ENCODE data around the gene AGPAT3. TPM values are rescaled to one million over a fixed set of nuclear protein-coding genes. Genes with fewer than 3 reads are reported as not detected.

The AGPAT3 gene
- total RNA-seq, 1 experiment from 2014 or later = 24.0 TPM

GRCh38 chr21:43921979-43922945 lies 57.2 kb downstream of the AGPAT3 start:
- DNase-seq (ENCODE audit: low read depth) = no peak

- DNase-seq (ENCODE audit: low read depth) = no peak
Measured at GRCh38 chr21:43922949-43923348, 57.9 kb downstream of the AGPAT3 start.

GRCh38 chr21:43923391-43923790 lies 58.4 kb downstream of the AGPAT3 start:
- peak; percentile 37 for DNase-seq (ENCODE audit: low read depth)

- DNase-seq (ENCODE audit: low read depth) = no peak
Measured at GRCh38 chr21:43924421-43925095, 59.5 kb downstream of the AGPAT3 start.

GRCh38 chr21:43925096-43925481 lies 60.1 kb downstream of the AGPAT3 start:
- DNase-seq (ENCODE audit: low read depth) = no peak

GRCh38 chr21:43925609-43926008 lies 60.6 kb downstream of the AGPAT3 start:
- DNase-seq (ENCODE audit: low read depth) = no peak

GRCh38 chr21:43926196-43926595 lies 61.2 kb downstream of the AGPAT3 start:
- DNase-seq (ENCODE audit: low read depth) = no peak

- no peak for DNase-seq (ENCODE audit: low read depth)
Measured at GRCh38 chr21:43927591-43928221, 62.7 kb downstream of the AGPAT3 start.

GRCh38 chr21:43928222-43929125 lies 63.5 kb downstream of the AGPAT3 start:
- no peak for DNase-seq (ENCODE audit: low read depth)

- DNase-seq (ENCODE audit: low read depth) = no peak
Measured at GRCh38 chr21:43929217-43929971, 64.4 kb downstream of the AGPAT3 start.

- no peak for DNase-seq (ENCODE audit: low read depth)
Measured at GRCh38 chr21:43930074-43930847, 65.2 kb downstream of the AGPAT3 start.

GRCh38 chr21:43930848-43931375 lies 65.9 kb downstream of the AGPAT3 start:
- no peak for DNase-seq (ENCODE audit: low read depth)

- DNase-seq (ENCODE audit: low read depth) = no peak
Measured at GRCh38 chr21:43931489-43931888, 66.5 kb downstream of the AGPAT3 start.

- no peak for DNase-seq (ENCODE audit: low read depth)
Measured at GRCh38 chr21:43932005-43932404, 67.0 kb downstream of the AGPAT3 start.

- no peak for DNase-seq (ENCODE audit: low read depth)
Measured at GRCh38 chr21:43933199-43933598, 68.2 kb downstream of the AGPAT3 start.

- no peak for DNase-seq (ENCODE audit: low read depth)
Measured at GRCh38 chr21:43933680-43934079, 68.7 kb downstream of the AGPAT3 start.

GRCh38 chr21:43934116-43934515 lies 69.1 kb downstream of the AGPAT3 start:
- DNase-seq (ENCODE audit: low read depth) = no peak

- no peak for DNase-seq (ENCODE audit: low read depth)
Measured at GRCh38 chr21:43934716-43935705, 70.0 kb downstream of the AGPAT3 start.

All from LHCN-M2 (cell line).